Neutrophil (primary cell): Measurements from ENCODE around the gene COL4A1.

Source experiments
- H3K27ac ChIP-seq: fragments of 200-600 bp; sonication (generic); 2 replicates; pipeline ENCODE4 v1.5.1; 2016; ENCODE audit warnings: mild to moderate bottlenecking, moderate library complexity
- H3K27me3 ChIP-seq: fragments of 200-600 bp; sonication (generic); 2 replicates; pipeline ENCODE4 v1.6.0; 2016; ENCODE audit warnings: mild to moderate bottlenecking
- H3K36me3 ChIP-seq: fragments of 200-600 bp; sonication (generic); 2 replicates; pipeline ENCODE4 v1.5.1; 2017
- H3K4me1 ChIP-seq, 2 experiments: fragments of 200-600 bp in 1 of 2; sonication (generic) in 1 of 2; 1 replicate in 1 of 2; 2 replicates in 1 of 2; pipeline versions ENCODE4 v1.5.1 to v1.6.1; 2013 to 2016; ENCODE audit warnings: low read depth in 1 of 2, low read length in 1 of 2, mild to moderate bottlenecking in 1 of 2, moderate library complexity in 1 of 2; ENCODE audit not compliant: control insufficient read depth in 1 of 2, insufficient read depth in 1 of 2
- H3K4me3 ChIP-seq, 2 experiments: fragments of 200-600 bp in 1 of 2; sonication (generic) in 1 of 2; 1 replicate in 1 of 2; 2 replicates in 1 of 2; pipeline ENCODE4 v1.5.1; 2013 to 2016; ENCODE audit warnings: low read depth in 1 of 2, low read length in 1 of 2, mild to moderate bottlenecking in 1 of 2, moderate library complexity in 1 of 2
- H3K9me3 ChIP-seq: fragments of 200-600 bp; sonication (generic); 2 replicates; pipeline ENCODE4 v1.5.1; 2016
- TF ChIP-seq, protein P1 (sequence below): fragments of 200-600 bp; sonication (generic); IDR thresholded peaks from 2 replicates; pipeline ENCODE4 v1.5.1; 2016; ENCODE audit warnings: antibody characterized with exemption

The COL4A1 gene

DNA sequence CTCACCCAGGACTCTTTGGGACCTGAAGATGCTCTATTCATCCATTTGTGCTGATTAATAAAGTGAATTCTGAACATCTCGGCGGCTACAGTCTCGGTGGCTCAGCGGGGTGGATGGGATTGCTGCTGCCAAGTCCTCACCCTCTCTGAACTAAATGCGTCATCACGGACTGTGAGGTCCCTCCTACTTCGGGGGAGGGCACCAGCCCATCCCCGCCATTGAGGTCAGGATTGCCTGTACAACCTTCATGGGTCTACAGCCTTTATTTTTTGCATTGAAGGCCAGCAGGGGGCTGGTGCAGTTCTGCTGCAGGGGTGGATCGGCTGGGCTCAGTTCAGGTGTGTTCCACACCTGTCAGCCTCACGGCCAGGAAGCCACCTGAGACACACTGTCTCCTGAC, 181.8 kb downstream of the COL4A1 start:
- H3K27me3 ChIP-seq, result peaks cover 44% of the 10 kb centered on the region
- H3K27ac ChIP-seq, result no peak overlapping the region
- no peak overlapping the region for H3K4me3 ChIP-seq
- no peaks in the 10 kb centered on the region for H3K36me3 ChIP-seq
- H3K9me3 ChIP-seq, result no peaks in the 10 kb centered on the region
- TF ChIP-seq, protein P1, sequence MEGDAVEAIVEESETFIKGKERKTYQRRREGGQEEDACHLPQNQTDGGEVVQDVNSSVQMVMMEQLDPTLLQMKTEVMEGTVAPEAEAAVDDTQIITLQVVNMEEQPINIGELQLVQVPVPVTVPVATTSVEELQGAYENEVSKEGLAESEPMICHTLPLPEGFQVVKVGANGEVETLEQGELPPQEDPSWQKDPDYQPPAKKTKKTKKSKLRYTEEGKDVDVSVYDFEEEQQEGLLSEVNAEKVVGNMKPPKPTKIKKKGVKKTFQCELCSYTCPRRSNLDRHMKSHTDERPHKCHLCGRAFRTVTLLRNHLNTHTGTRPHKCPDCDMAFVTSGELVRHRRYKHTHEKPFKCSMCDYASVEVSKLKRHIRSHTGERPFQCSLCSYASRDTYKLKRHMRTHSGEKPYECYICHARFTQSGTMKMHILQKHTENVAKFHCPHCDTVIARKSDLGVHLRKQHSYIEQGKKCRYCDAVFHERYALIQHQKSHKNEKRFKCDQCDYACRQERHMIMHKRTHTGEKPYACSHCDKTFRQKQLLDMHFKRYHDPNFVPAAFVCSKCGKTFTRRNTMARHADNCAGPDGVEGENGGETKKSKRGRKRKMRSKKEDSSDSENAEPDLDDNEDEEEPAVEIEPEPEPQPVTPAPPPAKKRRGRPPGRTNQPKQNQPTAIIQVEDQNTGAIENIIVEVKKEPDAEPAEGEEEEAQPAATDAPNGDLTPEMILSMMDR, result no peak
- H3K4me1 ChIP-seq, result peaks cover 7 to 11% of the 10 kb centered on the region in 2 experiments

DNA sequence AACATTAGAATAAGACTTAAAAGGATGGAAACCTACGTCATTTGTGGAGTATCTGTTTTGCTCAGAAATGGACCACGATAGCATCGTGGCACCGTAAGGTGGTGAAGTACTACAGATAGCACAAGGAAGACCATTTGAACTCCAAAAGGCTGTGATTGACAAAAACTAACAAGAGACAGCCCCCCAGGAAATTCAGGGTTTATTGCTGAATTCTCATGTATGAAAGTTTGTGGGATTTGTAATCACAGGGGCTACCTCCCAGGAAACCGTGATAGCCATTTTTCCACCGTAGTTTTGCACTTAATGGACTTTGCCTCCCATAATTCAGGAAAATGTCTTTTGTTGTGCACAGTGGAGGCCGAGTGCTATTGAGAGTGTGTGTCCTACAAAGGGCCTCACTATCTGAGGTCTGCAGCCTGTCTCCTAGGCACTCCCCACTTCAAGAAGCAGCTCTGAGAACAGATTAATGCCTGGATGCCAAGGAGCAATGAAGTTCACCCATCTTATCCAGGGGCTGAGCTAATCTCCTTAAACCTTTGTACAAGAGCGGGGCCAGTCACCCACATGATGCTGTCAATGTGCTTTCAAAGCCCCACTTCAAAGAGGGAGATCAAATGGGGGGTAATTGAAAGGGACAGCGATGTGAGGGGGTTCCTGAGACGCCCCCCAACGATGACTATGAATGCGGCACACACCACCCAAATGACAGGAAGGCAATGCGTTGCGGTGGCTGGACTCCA, 182.6 kb downstream of the COL4A1 start:
- no peaks in the 10 kb centered on the region for H3K9me3 ChIP-seq
- H3K36me3 ChIP-seq, result no peaks in the 10 kb centered on the region
- peaks cover 7 to 11% of the 10 kb centered on the region in 2 experiments for H3K4me1 ChIP-seq
- peaks cover 44% of the 10 kb centered on the region for H3K27me3 ChIP-seq
- H3K4me3 ChIP-seq, result no peak overlapping the region
- H3K27ac ChIP-seq, result no peak overlapping the region
- TF ChIP-seq, protein P1, result no peak

DNA sequence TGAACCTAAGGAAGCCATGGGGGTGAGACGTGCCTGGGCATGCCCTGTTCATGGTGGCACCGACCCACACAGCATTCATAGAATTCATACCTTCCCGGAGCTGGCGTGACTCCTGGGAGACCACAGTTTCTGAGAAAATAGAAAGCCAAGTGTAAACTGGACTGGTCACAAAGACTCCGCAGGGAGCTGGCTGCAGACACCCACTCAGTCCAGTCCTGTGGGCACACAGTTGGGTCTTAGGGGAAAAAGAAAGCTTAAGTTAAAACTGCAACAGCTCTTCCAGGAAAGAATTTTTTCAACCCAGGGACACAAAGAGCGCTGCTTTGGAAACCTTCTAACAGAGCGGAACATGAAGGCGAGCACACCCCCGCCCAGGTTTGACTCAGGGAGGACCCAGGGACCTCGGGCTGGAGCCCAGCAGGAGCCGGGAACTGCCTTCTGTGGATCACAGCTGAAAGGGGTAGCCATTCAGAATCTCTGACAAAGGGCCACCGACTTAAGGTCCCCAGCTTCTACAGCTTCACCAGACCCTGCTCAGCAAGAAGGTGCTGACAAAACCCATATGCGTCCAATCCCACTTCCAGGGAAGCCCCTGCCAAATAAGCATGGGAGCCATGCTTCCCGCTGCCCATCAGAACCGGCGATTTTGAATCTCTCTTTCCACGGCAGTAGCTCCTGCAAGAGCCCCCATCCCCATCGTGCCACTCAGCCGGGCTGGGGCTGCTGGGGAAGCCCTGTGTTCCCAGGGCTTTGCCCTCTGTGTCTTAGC, 183.7 kb downstream of the COL4A1 start:
- Histone ChIP-seq H3K4me1 (peaks cover 7 to 11% of the 10 kb centered on the region in 2 experiments), H3K4me3 (no peak overlapping the region), H3K27ac (no peak overlapping the region)

DNA sequence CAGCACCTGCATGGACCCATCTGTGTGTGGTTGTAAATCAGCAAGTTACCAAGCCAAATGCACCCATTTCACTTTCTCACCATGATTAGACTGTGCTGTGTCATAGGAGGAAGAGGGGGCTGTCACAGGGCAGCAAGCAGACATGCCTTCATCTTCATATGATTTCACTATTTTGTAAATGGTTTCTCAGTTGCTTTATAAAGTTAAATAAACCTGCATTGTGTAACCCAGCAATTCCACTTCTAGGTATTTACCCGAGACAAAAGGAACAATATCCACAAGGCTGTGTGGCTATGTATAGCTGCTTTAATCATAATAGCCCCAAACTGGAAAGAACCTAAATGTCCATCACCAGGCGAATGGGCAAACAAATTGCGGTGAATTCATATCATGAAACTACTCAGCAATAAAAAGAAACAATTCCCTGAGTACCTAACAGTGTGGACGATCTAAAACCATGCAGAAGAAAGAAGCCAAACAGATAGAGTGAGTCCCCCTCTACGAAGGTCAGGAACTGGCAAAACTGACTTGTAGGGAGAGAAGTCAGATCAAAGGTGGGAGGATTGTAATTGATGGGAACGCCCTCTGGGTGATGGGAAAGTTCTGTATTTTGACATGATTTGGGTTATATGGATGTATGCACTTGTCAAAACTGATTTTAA, 185.4 kb downstream of the COL4A1 start:
- H3K27me3 ChIP-seq, result peaks cover 44% of the 10 kb centered on the region
- no peak overlapping the region for H3K27ac ChIP-seq
- TF ChIP-seq, protein P1, result no peak
- no peaks in the 10 kb centered on the region for H3K9me3 ChIP-seq
- H3K4me3 ChIP-seq, result no peak overlapping the region
- no peaks in the 10 kb centered on the region for H3K36me3 ChIP-seq
- peaks cover 3 to 6% of the 10 kb centered on the region in 2 experiments for H3K4me1 ChIP-seq

More for the DNA sequence above, 183.7 kb downstream of the COL4A1 start:
- TF ChIP-seq, protein P1, result no peak
- Histone ChIP-seq H3K27me3 (peaks cover 44% of the 10 kb centered on the region), H3K36me3 (no peaks in the 10 kb centered on the region), H3K9me3 (no peaks in the 10 kb centered on the region)

DNA sequence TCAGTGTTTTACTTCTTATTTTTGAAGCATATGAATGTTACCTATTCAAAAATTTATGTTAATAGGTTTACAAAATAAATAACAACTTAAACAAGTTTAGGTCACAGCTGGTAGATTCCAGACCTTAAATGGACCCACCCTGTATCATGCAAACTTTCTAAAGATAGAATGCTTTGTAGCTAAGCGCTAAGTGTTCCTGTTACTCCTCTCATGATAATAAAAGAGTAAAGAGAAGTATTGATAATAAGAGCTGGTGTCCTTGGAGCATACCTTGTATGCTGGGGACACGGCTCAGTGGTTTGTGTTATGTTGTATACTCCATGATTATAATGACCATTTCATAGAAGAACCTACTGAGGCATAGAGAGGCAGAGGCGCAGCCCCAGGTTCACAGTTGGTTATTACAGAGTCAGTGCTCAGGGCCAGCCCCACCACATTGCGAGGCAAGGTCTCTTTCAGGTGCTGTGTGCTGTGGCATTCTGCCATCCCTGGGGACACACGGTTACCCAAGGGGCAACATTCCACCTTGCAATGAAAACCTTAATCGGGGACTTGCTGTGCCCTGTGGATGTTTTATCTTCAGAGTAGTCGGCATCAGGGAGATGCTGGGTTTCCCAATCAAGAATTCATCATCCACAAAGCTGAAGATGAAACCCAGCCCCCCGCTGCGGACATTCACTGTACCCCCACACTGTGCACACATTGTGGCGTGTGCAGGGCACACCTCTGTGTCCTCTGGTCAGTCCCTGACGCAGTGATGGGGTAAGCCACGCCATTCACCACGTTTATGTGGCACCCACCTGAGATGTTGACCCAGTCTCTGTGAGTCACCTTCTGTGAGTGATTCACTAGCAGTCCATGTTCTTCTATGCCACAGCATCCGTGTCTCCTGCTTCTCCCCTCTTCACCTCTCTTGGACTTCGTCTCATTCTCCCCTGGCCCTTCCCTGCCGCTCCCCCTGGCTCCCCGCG, 186.7 kb downstream of the COL4A1 start:
- Histone ChIP-seq H3K4me1 (peaks cover 4 to 5% of the 10 kb centered on the region in 2 experiments), H3K27me3 (peaks cover 43% of the 10 kb centered on the region)
- TF ChIP-seq, protein P1, result no peak

More for the DNA sequence above, 186.7 kb downstream of the COL4A1 start:
- Histone ChIP-seq H3K4me3 (no peak overlapping the region), H3K9me3 (no peaks in the 10 kb centered on the region), H3K27ac (no peak overlapping the region), H3K36me3 (no peaks in the 10 kb centered on the region)
